Right lobe of liver (tissue), 6 donors: ENCODE results near the gene LSMEM2. TPM values are rescaled to one million over a fixed set of nuclear protein-coding genes. Genes with fewer than 3 reads are reported as not detected.
A peak's percentile ranks its signal among the peaks of the same experiment; 100 is the strongest.

Experiments
- ATAC-seq, 4 donors: fragments of 200-7000 bp; cut with Tn5 transposase; one replicate each; pipeline ENCODE4 v1.9.1; 2020; ENCODE audit warnings: mild to moderate bottlenecking in 4 of 4, moderate library complexity in 4 of 4
- DNase-seq, 3 donors: peaks; one replicate each; pipeline ENCODE4 v3.0.0-alpha.2; 2020
- H3K27ac ChIP-seq, 3 donors: fragments of 200-600 bp; one replicate each; pipeline ENCODE4 v1.8.0; 2022
- H3K27me3 ChIP-seq, 2 donors: fragments of 200-600 bp; one replicate each; pipeline ENCODE4 v1.8.0; 2022
- H3K36me3 ChIP-seq, 4 donors: fragments of 200-600 bp; sonication (generic) in 1 of 4; one replicate each; pipeline versions ENCODE4 v1.5.1 to v1.8.0; 2017 to 2022; ENCODE audit warnings: control low read depth in 1 of 4
- H3K4me1 ChIP-seq, 4 donors: fragments of 200-600 bp; sonication (generic) in 1 of 4; one replicate each; pipeline versions ENCODE4 v1.5.1 to v1.8.0; 2017 to 2022; ENCODE audit warnings: control low read depth in 1 of 4
- H3K4me3 ChIP-seq, 3 donors: fragments of 200-600 bp; one replicate each; pipeline ENCODE4 v1.8.0; 2022
- H3K9me3 ChIP-seq, 4 donors: fragments of 200-600 bp; sonication (generic) in 1 of 4; one replicate each; pipeline versions ENCODE4 v1.5.1 to v1.8.0; 2017 to 2022; ENCODE audit warnings: control low read depth in 1 of 4
- POLR2A ChIP-seq: fragments of 450-650 bp; IDR thresholded peaks from one replicate; pipeline ENCODE4 v1.6.1; 2017; ENCODE audit warnings: antibody characterized with exemption, mild to moderate bottlenecking
- WGBS: methylation state at CpG from one replicate; pipeline ENCODE4 v1.1.6; 2018; ENCODE audit warnings: low coverage, low lambda C conversion rate; ENCODE audit not compliant: insufficient coverage; ENCODE audit errors: missing lambda C conversion rate; 5-methylcytosine and 5-hydroxymethylcytosine counted together
- intact Hi-C, 2 donors: fragments of 100-400 bp; cut with DNase I; formaldehyde crosslinking; loops; one replicate each; pipeline versions ENCODE4 v1.11.2 to v1.14.1; 2022
- total RNA-seq, 6 experiments: library from RNA; depleted of rRNA in 2 of 6; stranded (reverse); fragments of >200 nt in 2 of 6; fragmentation: NEBNext Ultra II Directional in 3 of 6; extraction: Animal tissue kit (Norgen Biotek cat#: 25700) in 3 of 6; gene quantifications; one replicate each; pipeline versions ENCODE4 v1.1.0 to v1.2.4, GENCODE V29; 2016 to 2023
- TF ChIP-seq, protein P1 (sequence below), 4 donors: fragments of 200-600 bp in 3 of 4; fragments of 450-650 bp in 1 of 4; IDR thresholded peaks; one replicate each; pipeline versions ENCODE4 v1.5.1 to v1.8.0; 2016 to 2022; ENCODE audit warnings: antibody characterized with exemption in 4 of 4, mild to moderate bottlenecking in 2 of 4
- donor health status: DM: no; HTN: yes; CAD: no.
- donor health status: DM: no; HTN: no; CAD: no.
- donor health status: DM: no; HTN: no; CAD: no.
- donor health status: DM: no; HTN: yes; CAD: no.
- donor health status: DM: no; HTN: yes; CAD: no.

Gene LSMEM2
- total RNA-seq, 6 experiments from 2014 or later = not detected

DNA sequence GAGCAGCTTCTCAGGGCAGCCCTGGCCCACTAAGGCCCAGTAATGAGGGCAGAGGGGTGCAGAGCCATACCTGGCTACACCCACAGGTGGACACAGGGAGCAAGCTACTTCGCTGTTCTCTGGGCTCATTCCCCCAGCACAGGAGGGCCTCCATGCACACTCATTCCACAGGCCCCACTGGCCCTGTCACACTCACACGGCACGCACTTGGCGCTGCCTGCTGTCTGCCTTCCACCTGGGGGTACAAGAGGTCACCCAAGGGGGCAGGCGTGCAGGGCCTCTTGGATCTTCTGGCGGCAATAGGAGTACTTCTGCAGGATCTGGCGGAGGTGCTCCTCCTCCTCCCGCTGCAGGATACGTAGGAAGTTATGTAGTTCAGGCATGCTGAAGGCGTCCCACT is 51.4 kb downstream of the LSMEM2 start:
- ATAC-seq = no peak
- no peak for DNase-seq
- intact Hi-C loops = no loop called here
- Histone ChIP-seq H3K27me3 (no peaks in the 10 kb centered on the region), H3K9me3 (no peaks in the 10 kb centered on the region), H3K4me3 (no peak overlapping the region), H3K36me3 (peaks cover 7 to 29% (median 15%) of the 10 kb centered on the region in 4 donors), H3K4me1 (peaks cover 0 to 17% (median 5%) of the 10 kb centered on the region in 4 donors), H3K27ac (no peak overlapping the region)
- 80% methylated on average over 2 of the region's 10 CpGs for WGBS
- TF ChIP-seq, protein P1, sequence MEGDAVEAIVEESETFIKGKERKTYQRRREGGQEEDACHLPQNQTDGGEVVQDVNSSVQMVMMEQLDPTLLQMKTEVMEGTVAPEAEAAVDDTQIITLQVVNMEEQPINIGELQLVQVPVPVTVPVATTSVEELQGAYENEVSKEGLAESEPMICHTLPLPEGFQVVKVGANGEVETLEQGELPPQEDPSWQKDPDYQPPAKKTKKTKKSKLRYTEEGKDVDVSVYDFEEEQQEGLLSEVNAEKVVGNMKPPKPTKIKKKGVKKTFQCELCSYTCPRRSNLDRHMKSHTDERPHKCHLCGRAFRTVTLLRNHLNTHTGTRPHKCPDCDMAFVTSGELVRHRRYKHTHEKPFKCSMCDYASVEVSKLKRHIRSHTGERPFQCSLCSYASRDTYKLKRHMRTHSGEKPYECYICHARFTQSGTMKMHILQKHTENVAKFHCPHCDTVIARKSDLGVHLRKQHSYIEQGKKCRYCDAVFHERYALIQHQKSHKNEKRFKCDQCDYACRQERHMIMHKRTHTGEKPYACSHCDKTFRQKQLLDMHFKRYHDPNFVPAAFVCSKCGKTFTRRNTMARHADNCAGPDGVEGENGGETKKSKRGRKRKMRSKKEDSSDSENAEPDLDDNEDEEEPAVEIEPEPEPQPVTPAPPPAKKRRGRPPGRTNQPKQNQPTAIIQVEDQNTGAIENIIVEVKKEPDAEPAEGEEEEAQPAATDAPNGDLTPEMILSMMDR (IDR thresholded peaks at IDR 0.05) = no peak
- TF ChIP-seq POLR2A = no peak

DNA sequence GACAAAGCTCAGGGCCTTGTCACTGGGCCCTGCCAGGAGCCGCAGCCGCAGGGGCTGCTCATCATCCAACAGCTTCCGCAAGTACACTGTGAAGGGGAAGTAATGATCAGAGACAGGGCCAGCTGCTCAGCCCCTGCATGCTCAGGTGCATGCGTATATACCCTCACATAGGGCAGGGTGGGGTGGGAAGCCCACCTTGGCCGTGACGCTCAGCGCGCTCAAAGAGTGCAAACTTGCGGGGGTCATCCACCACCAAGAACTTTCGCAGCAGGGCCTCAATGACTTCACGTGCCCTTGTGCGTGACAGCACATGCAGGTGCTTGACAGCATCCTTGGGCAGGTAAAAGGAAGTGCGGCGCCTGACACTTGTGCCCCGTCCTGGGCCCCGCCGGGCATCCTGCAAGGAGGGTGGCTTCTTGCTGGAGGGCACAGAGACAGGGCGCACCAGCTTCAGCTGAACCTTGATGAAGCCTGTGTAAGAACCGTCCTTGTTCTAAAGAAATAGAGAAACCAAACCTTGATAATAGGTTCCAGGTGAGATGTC is 52.5 kb downstream of the LSMEM2 start:
- no peak overlapping the region for H3K27ac ChIP-seq
- intact Hi-C loops = no loop called here
- peaks cover 0 to 28% (median 11%) of the 10 kb centered on the region in 4 donors for H3K4me1 ChIP-seq
- no peaks in the 10 kb centered on the region for H3K9me3 ChIP-seq
- no peak for DNase-seq
- WGBS = 100% methylated on average over 3 of the region's 19 CpGs
- no peaks in the 10 kb centered on the region for H3K27me3 ChIP-seq
- peaks cover 7 to 26% (median 15%) of the 10 kb centered on the region in 4 donors for H3K36me3 ChIP-seq
- TF ChIP-seq, protein P1 (IDR thresholded peaks at IDR 0.05) = no peak
- no peak for TF ChIP-seq POLR2A
- no peak for ATAC-seq
- no peak overlapping the region for H3K4me3 ChIP-seq

DNA sequence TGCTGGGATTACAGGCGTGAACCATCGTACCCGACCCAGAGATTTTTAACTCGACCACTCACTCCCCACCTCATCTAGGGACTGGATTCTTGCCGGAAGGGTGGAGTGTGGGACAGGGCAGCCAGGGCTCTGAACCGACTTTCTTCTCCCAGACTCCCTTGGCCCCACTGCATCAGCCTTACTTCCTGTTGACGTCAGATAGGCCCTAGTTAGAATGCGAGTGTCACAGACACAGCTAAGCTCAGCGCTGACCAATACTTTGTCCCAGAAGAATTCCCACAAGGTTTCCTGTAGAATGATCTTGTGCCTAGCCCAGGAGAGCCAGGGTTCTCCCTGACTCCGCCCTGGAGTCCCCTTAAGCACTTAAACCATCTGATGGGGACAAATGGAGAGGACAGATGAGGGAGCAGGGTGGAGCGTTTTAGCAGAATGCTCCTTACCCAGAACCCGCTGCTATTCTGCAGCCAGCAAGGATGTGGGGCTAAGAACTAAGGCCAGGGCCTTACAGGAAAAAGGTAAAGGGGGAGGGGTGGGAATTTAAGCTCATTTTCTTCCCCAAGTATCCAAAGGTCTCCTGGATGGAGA is 54.9 kb downstream of the LSMEM2 start:
- Histone ChIP-seq H3K27me3 (no peaks in the 10 kb centered on the region), H3K27ac (peak overlapping the region; percentile 35 to 50 (median 47)), H3K4me1 (peaks cover 0 to 22% (median 8%) of the 10 kb centered on the region in 4 donors), H3K36me3 (peaks cover 7 to 26% (median 15%) of the 10 kb centered on the region in 4 donors), H3K4me3 (no peak overlapping the region), H3K9me3 (no peaks in the 10 kb centered on the region)
- TF ChIP-seq, protein P1 (IDR thresholded peaks at IDR 0.05) = no peak
- TF ChIP-seq POLR2A = no peak
- ATAC-seq = peak in 2 of 4 donors; percentile 0 to 4
- intact Hi-C loops = no loop called here
- no peak for DNase-seq
- 56% methylated on average over 5 of the region's 12 CpGs for WGBS

DNA sequence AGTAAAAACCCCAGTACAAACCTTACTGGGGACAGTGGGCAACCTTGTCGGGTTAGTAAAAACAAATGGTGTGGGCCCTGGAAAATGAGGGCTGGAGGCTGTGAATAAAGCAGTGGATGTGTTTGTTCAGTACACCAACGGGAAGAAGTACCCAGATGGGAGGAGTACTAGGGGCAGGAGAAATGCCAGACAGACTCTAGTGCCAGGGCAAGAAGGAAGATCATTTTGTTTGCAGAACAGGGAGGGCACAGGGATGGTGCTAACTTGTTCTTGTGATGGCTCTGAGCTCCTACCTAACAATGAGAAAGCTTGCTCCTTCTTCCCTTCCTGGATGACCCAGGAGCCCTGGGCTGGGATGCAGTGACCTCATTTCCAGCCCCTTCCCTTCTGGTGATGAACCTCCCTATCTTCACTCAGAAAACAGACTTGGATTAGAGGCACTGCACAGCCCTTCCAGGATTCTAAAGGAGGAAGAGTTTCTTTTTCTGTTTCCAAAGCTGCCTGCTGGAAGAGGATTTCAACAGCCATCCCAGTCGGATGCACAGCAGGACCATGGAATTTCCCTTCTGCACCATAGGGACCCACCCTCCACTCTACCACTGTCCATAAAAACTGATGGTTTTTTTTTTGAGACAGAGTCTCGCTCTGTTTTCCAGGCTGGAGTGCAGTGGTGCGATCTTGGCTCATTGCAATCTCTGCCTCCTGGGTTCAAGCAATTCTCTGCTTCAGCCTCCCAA is 55.6 kb downstream of the LSMEM2 start:
- Histone ChIP-seq H3K4me1 (peaks cover 0 to 22% (median 8%) of the 10 kb centered on the region in 4 donors), H3K27ac (peak overlapping the region; percentile 35 to 50 (median 47)), H3K36me3 (peaks cover 7 to 24% (median 15%) of the 10 kb centered on the region in 4 donors), H3K4me3 (no peak overlapping the region), H3K9me3 (no peaks in the 10 kb centered on the region), H3K27me3 (no peaks in the 10 kb centered on the region)
- DNase-seq (no peak), ATAC-seq (no peak)
- intact Hi-C loops = no loop called here
- WGBS = 70% methylated on average over 5 of the region's 5 CpGs
- TF ChIP-seq, protein P1 (IDR thresholded peaks at IDR 0.05) = no peak
- TF ChIP-seq POLR2A = no peak
